Activated CD4-positive, alpha-beta T cell treated with anti-CD3 and anti-CD28 coated beads for 1 hour (primary cell): ENCODE measurements around the gene NOA1.

Experiments used
- DNase-seq: peaks from one replicate; pipeline ENCODE4 v3.0.0-alpha.2; 2020

The NOA1 gene

GRCh38 chr4:56977321-56978012, at the start of gene NOA1:
TSS of gene NOA1 (minus strand) at chr4:56977606. CDS start at chr4:56977585, 21 bp downstream.
- DNase-seq = peak; percentile 96

GRCh38 chr4:57023104-57023503, 45.7 kb upstream of the NOA1 start:
- DNase-seq = no peak

DNA sequence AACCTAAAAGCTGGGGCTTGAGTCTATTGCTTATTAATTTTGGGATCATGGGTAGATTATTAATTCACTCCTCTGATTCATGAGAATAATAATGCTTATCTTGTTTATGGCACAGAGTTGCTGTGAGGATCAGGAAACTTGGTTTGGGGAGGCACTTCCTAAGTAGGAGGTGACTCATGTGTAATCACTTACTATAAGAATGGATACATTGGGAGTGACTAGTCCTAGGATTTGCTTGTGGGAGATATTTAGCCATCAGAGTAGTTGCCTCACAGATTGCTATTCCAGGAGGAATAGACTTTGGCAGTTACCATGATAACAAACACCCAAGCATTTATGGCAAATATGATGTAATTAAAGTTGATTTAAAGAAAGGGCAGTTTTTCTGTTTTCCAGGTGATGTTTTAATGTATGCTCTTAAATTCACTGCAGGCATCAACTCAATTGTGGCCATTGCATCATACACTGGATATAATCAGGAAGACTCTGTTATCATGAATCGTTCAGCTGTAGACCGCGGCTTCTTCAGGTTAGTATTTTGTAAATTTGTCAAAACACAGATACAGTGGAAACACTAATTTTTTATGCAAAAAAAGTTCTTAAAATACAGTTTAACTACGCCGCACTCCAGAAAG, 43.2 kb upstream of the NOA1 start:
- no peak for DNase-seq

- no peak for DNase-seq
Measured at GRCh38 chr4:57018980-57019379, 41.6 kb upstream of the NOA1 start.

- no peak for DNase-seq
Measured at GRCh38 chr4:57013543-57014120, 36.2 kb upstream of the NOA1 start.

DNA sequence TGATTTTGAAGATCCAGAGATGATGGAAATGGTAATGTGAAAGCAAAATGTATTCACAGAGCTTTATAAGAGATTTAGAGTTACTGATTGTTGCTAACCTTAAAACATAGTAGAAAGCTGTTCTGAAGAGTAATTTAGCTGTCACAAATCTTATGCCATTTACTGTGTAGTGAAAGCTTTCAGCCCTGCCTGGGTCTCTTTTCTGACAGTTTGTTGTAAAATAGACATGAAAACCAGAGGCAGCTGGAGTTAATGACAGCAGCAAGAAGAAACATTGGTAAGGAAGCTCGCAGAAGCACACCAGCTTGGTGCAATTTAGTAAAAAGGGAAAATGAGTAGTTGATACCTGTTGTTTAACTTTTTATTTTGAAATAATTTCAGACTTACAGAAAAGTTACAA, 22.3 kb upstream of the NOA1 start:
- no peak for DNase-seq

- no peak for DNase-seq
Measured at GRCh38 chr4:56995525-56995924, 18.1 kb upstream of the NOA1 start.

GRCh38 chr4:56990109-56990905, 12.9 kb upstream of the NOA1 start:
- no peak for DNase-seq

GRCh38 chr4:56986952-56987351, 9.5 kb upstream of the NOA1 start:
- DNase-seq = no peak

DNA sequence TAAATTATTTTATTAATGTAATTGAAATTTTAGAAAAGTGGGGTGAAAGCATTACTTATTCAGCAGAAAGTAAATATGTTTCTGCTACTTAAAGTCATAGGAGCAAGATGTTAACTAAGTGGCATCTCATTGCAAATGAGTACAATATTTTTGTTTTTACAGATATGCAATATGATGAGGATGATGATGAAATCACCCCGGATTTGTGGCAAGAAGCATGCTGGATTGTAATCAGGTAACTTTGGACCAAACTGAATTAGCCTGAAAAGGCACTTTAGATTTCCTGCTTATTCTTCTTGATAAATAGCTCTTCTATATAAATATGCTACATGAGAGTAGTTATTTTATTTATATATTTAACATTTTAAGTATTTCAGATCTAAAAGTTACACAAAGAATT, 8.8 kb upstream of the NOA1 start:
- no peak for DNase-seq

DNA sequence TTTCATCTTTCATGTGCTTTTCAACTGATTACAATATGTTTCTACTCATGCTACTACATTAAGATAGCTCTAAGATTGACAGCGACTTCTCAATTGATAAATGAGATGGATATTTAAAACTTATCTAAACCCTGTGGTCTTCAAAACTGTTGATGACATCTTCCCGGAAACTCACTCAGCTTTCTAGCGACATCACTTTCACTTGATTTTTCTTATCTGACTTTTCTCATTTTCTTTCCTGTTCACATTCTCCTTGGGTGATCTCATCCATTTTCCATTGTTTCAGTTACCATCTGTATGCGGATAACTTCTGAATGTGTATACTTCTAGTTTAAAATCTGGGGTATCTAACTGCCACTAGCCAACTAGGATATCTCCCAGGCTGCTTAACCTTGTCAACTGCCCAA, 4.4 kb upstream of the NOA1 start:
- no peak for DNase-seq

DNA sequence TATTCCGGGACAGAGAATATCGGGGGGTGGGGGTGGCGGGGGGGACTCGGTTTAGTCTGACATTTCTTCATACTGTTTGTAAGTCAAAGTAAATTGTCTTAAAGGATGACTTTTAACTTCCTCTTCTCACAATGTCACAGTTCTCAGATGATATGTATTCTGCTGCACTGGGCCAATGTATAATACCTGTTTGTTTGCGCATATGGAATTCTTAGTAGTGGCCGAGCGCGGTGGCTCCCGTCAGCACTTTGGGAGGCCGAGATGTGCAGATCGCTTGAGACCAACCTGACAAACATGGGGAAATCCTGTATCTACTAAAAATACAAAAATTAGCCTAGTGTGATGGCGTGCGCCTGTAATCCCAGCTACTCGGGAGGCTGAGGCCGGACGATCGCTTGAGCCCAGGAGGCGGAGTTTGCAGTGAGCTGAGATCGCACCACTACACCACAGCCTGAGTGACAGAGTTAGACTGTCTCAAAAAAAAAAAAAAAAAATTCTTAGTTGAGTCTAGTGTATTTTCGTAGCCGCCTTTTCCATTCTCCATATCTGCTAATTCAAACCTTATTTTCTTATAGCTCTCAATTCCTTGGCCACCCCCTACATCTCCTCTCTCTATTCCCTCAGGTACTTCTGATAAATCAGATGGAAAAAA, 2.1 kb upstream of the NOA1 start:
- no peak for DNase-seq

- DNase-seq = peak; percentile 70
Measured at GRCh38 chr4:56978750-56979303, 1.4 kb upstream of the NOA1 start, which contains the start of gene POLR2B. TSS of gene POLR2B (plus strand) at chr4:56978896. CDS start at chr4:56978986, 90 bp downstream.

GRCh38 chr4:56976837-56977320, 527 bp downstream of the NOA1 start:
- peak; percentile 37 for DNase-seq

- peak; percentile 11 for DNase-seq
Measured at GRCh38 chr4:56976283-56976836, 1.0 kb downstream of the NOA1 start.

DNA sequence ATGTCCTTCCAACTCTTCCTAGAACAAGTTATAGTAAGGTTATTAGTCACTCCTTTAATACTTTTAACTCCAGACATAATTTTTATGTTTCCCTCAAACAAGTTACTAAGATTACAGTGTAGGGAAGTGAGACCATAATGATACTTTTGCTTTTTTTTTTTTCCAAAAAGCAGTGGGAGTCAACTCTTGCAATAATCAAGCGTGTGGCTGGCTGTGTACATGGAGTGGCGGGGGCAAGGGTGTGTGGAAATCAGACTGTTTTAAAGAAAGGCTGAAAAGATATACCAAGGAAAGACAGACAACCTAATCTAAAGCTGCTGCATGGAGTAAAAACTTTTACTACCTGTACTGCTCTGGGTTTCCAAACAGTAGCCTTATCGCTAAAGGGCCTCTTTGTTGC, 4.1 kb downstream of the NOA1 start:
- DNase-seq = no peak

- DNase-seq = no peak
Measured at GRCh38 chr4:56972809-56973208, 4.6 kb downstream of the NOA1 start.

GRCh38 chr4:56972389-56972788, 5.0 kb downstream of the NOA1 start:
- no peak for DNase-seq

- no peak for DNase-seq
Measured at GRCh38 chr4:56971383-56971782, 6.0 kb downstream of the NOA1 start.

DNA sequence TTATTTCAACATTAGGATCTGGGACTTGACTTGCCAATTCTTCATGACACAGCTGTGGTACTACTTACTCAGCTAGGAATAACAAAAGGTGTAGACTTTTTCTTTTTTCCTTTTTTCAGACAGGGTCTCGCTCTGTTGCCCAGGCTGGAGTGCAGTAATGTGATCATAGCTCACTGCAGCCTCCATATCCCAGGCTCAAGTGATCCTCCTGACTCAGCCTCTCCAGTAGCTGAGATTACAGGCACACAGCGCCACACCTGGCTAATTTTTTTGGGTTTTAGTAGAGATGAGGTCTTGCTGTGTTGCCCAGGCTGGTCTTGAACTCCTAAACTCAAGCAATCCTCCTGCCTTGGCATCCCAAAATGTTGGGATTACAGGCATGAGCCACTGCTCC, 16.3 kb downstream of the NOA1 start:
- no peak for DNase-seq

DNA sequence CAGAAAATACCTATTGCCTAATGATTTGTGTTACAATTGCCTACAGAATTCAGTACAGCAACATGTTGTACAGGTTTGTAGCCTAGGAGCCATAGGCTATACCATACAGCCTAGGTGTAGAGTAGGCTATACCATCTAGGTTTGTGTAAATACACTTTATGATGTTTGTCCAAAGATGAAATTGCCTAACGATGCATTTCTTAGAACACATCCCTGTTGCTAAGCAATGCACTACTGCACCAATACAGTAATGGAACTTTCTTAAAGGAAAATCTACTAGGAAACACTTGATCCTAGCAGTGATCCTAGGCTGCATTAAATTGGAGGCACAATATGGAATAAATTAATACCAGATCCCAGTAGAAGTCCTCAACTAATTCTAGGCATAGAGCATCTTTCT, 18.3 kb downstream of the NOA1 start:
- DNase-seq = no peak

- no peak for DNase-seq
Measured at GRCh38 chr4:56958111-56958517, 19.3 kb downstream of the NOA1 start.
